ENCODE measurements around the gene DISC1.

DISC1 gene

DNA sequence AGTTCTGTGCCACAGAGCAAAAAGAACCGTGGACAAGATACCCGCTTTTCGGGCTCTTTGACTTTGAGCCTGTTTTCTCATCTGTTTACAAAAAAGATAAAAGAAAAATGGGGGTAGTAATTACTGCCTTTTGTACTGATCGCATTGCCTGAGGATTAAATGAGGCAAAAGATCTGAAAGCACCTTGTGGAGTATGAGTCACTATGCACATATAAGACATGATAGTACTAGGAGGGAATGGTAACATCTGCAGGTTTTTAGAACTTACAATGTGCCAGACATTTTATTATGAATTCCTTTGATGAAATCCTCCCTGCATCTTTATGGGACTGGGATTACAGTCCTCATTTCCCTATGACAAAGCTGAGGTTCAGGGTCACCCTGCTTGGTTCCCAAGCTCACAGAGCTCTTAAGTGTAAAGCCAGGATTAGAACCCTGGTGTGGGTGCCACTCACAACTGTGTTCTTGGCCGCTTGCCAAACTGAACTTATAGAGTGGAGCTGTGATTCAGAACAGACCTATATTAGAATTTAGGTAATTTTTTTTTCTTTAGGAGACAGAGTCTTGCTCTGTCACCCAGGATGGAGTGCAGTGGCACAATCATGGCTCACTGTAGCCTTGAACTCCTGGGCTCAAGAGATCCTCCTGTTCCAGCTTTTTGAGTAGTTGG, 1.8 kb downstream of the DISC1 start:
- H3K4me3 ChIP-seq (ENCODE audit: low read depth, low read length): no peak overlapping the region
- TF ChIP-seq, protein P1, sequence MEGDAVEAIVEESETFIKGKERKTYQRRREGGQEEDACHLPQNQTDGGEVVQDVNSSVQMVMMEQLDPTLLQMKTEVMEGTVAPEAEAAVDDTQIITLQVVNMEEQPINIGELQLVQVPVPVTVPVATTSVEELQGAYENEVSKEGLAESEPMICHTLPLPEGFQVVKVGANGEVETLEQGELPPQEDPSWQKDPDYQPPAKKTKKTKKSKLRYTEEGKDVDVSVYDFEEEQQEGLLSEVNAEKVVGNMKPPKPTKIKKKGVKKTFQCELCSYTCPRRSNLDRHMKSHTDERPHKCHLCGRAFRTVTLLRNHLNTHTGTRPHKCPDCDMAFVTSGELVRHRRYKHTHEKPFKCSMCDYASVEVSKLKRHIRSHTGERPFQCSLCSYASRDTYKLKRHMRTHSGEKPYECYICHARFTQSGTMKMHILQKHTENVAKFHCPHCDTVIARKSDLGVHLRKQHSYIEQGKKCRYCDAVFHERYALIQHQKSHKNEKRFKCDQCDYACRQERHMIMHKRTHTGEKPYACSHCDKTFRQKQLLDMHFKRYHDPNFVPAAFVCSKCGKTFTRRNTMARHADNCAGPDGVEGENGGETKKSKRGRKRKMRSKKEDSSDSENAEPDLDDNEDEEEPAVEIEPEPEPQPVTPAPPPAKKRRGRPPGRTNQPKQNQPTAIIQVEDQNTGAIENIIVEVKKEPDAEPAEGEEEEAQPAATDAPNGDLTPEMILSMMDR (conservative IDR thresholded peaks at IDR 0.05; ENCODE audit: low read depth, low read length): no peak
- DNase-seq (ENCODE audit: low read depth): peak; percentile 38

DNA sequence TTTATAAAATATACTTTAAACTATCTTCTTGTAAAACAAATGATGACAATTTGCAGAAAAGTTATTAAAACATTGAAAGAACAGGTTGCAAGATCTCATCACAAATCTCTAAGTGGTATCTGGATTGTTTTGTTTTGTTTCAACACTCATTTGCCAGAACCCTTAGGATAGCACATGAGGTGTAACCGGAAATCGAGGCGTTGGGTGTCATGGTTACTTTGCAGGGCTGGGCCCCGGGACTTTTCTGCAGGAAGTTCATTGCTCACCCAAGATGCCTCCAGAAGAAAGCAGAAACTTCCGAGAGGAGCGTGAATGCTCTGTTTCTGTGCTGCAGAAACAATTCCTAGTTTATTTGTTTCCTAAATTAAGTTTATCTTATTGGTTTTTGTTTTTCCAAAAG, 2.5 kb downstream of the DISC1 start:
- H3K4me3 ChIP-seq (ENCODE audit: low read depth, low read length): no peak overlapping the region
- peak; percentile 66 for DNase-seq (ENCODE audit: low read depth)
- TF ChIP-seq, protein P1 (conservative IDR thresholded peaks at IDR 0.05; ENCODE audit: low read depth, low read length): no peak

DNA sequence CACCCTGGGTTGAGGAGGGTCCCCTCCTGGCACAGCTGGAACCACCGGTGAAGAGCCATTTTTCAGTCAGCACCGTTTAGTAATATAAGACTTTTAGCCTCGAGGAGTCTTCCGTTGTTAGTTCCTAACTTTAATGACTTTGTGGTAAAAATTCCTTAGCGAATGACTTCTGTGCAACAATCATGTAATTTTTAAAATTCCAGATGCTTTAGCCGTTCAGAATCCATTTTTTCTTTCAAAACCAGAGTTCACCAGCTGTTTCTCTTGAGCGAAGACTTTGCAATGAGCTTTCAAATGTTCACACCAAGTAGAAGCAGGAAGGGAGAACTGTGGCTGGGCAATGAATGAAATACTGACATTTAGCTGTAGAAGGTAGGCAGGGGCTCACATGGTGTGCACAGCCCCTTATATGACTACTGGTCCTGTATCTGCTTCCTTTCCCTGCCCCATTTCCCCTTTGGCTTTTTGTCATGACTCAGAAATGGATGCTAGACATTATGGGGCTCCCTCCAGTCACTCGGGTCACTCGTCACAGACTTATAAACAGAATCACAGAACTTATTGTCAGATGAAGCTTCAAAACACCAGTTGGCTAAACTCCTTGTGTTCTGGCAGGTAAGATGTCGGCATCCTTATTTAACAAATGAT, 4.1 kb downstream of the DISC1 start:
- peak; percentile 5 for DNase-seq (ENCODE audit: low read depth)
- no peak overlapping the region for H3K4me3 ChIP-seq (ENCODE audit: low read depth, low read length)
- TF ChIP-seq, protein P1 (conservative IDR thresholded peaks at IDR 0.05; ENCODE audit: low read depth, low read length): no peak

DNA sequence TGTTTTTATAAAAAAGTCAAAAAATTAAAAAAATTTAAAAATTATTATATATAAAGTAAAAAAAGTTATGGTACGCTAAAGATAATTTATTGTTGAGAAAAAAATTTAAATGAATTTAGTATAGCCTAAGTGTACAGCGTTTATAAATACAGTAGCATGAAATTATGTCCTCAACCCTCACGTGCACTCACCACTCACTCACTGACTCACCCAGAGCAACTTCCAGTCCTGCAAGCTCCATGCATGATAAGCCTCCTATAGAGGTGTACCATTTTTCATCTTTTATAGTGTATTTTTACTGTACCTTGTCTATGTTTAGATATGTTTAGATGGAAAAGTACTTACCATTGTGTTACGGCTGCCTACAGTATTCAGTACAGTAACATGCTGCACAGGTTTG, 5.1 kb downstream of the DISC1 start:
- H3K4me3 ChIP-seq (ENCODE audit: low read depth, low read length): no peak overlapping the region
- TF ChIP-seq, protein P1 (conservative IDR thresholded peaks at IDR 0.05; ENCODE audit: low read depth, low read length): no peak
- no peak for DNase-seq (ENCODE audit: low read depth)

DNA sequence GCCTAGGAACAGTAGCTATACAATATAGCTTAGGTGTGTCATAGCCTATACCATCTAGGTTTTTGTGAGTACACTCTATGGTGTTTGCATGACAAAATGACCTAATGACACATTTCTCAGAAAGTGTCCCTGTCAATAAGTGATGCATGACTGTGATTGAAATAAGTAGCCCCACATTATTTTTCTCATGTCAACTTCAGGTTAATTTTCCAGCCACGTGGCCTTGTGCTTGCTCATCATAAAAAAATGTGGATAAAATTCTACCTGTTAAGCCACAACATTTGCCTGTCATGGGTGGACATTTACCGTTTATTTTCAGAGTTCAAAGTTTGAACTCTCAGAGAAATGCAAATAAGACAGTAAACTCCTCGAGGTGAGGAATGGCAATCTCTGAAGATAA, 5.5 kb downstream of the DISC1 start:
- no peak for DNase-seq (ENCODE audit: low read depth)
- TF ChIP-seq, protein P1 (conservative IDR thresholded peaks at IDR 0.05; ENCODE audit: low read depth, low read length): no peak
- no peak overlapping the region for H3K4me3 ChIP-seq (ENCODE audit: low read depth, low read length)

DNA sequence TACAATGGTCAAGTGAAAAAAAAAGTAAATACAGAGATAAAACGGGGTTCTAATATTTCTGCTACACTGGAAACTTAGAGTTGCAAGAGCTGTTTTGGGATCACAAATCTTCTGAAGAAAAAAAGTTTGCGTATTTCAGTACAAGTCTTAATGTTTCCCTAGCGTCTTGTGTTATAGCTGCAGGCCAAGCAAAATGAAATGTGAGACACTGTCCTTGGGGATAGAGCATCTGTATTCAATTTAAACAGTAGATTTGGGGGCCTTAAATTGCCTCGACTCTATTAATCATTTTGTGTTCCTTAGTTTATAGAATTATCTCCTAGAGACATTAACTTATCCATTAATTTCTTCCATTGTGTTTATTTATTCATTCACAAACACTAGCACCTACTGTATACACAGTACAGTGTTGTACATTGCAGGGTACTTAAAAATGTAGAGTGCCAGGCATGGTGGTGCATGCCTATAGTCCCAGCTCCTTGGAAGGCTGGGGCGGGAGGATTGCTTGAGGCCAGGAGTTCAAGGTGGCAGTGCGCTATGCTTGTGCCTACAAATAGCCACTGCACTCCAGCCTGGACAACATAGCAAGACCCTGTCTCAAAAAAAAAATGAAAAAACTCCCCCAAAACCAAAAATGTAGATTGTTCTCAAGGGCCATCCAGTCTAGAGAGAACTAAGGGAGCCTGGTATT, 7.9 kb downstream of the DISC1 start:
- TF ChIP-seq, protein P1 (conservative IDR thresholded peaks at IDR 0.05; ENCODE audit: low read depth, low read length): no peak
- no peak overlapping the region for H3K4me3 ChIP-seq (ENCODE audit: low read depth, low read length)
- no peak for DNase-seq (ENCODE audit: low read depth)
